ENCODE data around the gene DNAJB1. TPM values are rescaled to one million over a fixed set of nuclear protein-coding genes. Genes with fewer than 3 reads are reported as not detected.

The DNAJB1 gene
- total and polyA plus RNA-seq, 2 of the 13 experiments (the other 11 are each of a cell fraction or from before 2014, with no cell fraction given) = 87.5 to 97.3 TPM

GRCh38 chr19:14514215-14514863, 3.9 kb downstream of the DNAJB1 start (continued):
- TF ChIP-seq, protein P1, sequence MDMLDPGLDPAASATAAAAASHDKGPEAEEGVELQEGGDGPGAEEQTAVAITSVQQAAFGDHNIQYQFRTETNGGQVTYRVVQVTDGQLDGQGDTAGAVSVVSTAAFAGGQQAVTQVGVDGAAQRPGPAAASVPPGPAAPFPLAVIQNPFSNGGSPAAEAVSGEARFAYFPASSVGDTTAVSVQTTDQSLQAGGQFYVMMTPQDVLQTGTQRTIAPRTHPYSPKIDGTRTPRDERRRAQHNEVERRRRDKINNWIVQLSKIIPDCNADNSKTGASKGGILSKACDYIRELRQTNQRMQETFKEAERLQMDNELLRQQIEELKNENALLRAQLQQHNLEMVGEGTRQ (IDR thresholded peaks at IDR 0.05; ENCODE audit: low read depth, low read length) = no peak
- TF ChIP-seq, protein P1 (CRISPR knock-in tag; IDR thresholded peaks at IDR 0.05; ENCODE audit: borderline replicate concordance) = no peak
- TF ChIP-seq ZNF30 (CRISPR knock-in tag; IDR thresholded peaks at IDR 0.05) (no peak), SMARCE1 (IDR thresholded peaks at IDR 0.05; ENCODE audit: borderline replicate concordance) (no peak), DRAP1 (CRISPR knock-in tag; IDR thresholded peaks at IDR 0.05) (no peak), AGO1 (IDR thresholded peaks at IDR 0.05; ENCODE audit: low read depth, low read length, poor library complexity, severe bottlenecking) (peak; percentile 88), ETV6 (CRISPR knock-in tag; conservative IDR thresholded peaks at IDR 0.05) (no peak), FOXP1 (IDR thresholded peaks at IDR 0.05) (no peak), FOXP1 (CRISPR knock-in tag; IDR thresholded peaks at IDR 0.05) (no peak), ZNF550 (CRISPR knock-in tag; IDR thresholded peaks at IDR 0.05; ENCODE audit: borderline replicate concordance) (no peak), ELF4 (CRISPR knock-in tag; IDR thresholded peaks at IDR 0.05; ENCODE audit: borderline replicate concordance) (no peak), SNRNP70 (IDR thresholded peaks at IDR 0.05; ENCODE audit: low read depth, low read length) (no peak), KLF16 (CRISPR knock-in tag; IDR thresholded peaks at IDR 0.05) (no peak), PPARG (CRISPR knock-in tag; conservative IDR thresholded peaks at IDR 0.05) (no peak), MEIS1 (CRISPR knock-in tag; IDR thresholded peaks at IDR 0.05; ENCODE audit: borderline replicate concordance) (no peak), POLR2AphosphoS5 (IDR thresholded peaks at IDR 0.05; ENCODE audit: low read depth, low read length) (peak; percentile 55), ZNF224 (CRISPR knock-in tag; IDR thresholded peaks at IDR 0.05) (no peak), ARID2 (CRISPR knock-in tag; IDR thresholded peaks at IDR 0.05; ENCODE audit: borderline replicate concordance) (no peak)
- TF ChIP-seq, protein P2, sequence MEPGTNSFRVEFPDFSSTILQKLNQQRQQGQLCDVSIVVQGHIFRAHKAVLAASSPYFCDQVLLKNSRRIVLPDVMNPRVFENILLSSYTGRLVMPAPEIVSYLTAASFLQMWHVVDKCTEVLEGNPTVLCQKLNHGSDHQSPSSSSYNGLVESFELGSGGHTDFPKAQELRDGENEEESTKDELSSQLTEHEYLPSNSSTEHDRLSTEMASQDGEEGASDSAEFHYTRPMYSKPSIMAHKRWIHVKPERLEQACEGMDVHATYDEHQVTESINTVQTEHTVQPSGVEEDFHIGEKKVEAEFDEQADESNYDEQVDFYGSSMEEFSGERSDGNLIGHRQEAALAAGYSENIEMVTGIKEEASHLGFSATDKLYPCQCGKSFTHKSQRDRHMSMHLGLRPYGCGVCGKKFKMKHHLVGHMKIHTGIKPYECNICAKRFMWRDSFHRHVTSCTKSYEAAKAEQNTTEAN (CRISPR knock-in tag; conservative IDR thresholded peaks at IDR 0.05) = no peak
- TF ChIP-seq, protein P3, sequence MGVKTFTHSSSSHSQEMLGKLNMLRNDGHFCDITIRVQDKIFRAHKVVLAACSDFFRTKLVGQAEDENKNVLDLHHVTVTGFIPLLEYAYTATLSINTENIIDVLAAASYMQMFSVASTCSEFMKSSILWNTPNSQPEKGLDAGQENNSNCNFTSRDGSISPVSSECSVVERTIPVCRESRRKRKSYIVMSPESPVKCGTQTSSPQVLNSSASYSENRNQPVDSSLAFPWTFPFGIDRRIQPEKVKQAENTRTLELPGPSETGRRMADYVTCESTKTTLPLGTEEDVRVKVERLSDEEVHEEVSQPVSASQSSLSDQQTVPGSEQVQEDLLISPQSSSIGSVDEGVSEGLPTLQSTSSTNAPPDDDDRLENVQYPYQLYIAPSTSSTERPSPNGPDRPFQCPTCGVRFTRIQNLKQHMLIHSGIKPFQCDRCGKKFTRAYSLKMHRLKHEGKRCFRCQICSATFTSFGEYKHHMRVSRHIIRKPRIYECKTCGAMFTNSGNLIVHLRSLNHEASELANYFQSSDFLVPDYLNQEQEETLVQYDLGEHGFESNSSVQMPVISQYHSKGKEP (CRISPR knock-in tag; IDR thresholded peaks at IDR 0.05) = no peak
- TF ChIP-seq, protein P4, sequence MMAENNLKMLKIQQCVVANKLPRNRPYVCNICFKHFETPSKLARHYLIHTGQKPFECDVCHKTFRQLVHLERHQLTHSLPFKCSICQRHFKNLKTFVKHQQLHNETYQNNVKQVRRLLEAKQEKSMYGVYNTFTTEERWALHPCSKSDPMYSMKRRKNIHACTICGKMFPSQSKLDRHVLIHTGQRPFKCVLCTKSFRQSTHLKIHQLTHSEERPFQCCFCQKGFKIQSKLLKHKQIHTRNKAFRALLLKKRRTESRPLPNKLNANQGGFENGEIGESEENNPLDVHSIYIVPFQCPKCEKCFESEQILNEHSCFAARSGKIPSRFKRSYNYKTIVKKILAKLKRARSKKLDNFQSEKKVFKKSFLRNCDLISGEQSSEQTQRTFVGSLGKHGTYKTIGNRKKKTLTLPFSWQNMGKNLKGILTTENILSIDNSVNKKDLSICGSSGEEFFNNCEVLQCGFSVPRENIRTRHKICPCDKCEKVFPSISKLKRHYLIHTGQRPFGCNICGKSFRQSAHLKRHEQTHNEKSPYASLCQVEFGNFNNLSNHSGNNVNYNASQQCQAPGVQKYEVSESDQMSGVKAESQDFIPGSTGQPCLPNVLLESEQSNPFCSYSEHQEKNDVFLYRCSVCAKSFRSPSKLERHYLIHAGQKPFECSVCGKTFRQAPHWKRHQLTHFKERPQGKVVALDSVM (CRISPR knock-in tag; IDR thresholded peaks at IDR 0.05) = no peak
- TF ChIP-seq, protein P5, sequence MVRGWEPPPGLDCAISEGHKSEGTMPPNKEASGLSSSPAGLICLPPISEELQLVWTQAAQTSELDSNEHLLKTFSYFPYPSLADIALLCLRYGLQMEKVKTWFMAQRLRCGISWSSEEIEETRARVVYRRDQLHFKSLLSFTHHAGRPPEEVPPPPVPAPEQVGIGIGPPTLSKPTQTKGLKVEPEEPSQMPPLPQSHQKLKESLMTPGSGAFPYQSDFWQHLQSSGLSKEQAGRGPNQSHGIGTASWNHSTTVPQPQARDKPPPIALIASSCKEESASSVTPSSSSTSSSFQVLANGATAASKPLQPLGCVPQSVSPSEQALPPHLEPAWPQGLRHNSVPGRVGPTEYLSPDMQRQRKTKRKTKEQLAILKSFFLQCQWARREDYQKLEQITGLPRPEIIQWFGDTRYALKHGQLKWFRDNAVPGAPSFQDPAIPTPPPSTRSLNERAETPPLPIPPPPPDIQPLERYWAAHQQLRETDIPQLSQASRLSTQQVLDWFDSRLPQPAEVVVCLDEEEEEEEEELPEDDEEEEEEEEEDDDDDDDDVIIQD (CRISPR knock-in tag; IDR thresholded peaks at IDR 0.05; ENCODE audit: low read depth) = no peak
